Measurements from ENCODE around the gene TBXA2R. TPM values are rescaled to one million over a fixed set of nuclear protein-coding genes. Genes with fewer than 3 reads are reported as not detected.
"Not testable (repeated sequence)": the region's sequence is repeated elsewhere in the genome, so short reads cannot be mapped to it uniquely, and the experiment has no call there.

The TBXA2R gene
- 1 to 10 TPM; 2.1 to 2.6 (median 2.3) TPM for polyA plus RNA-seq (ENCODE audit: insufficient read length in 3 of 3)

- no peak for DNase-seq (ENCODE audit: low read depth in 3 of 3, low spot score in 2 of 3)
These were observed at the start of gene TBXA2R for GRCh38 chr19:3606690-3607289. TBXA2R (minus strand) TSS chr19:3606875; CDS start chr19:3600634, 6,241 bp downstream.

GRCh38 chr19:3656073-3656746 lies 49.5 kb upstream of the TBXA2R start:
- DNase-seq (ENCODE audit: low read depth in 3 of 3, low spot score in 2 of 3) = no peak

- DNase-seq (ENCODE audit: low read depth in 3 of 3, low spot score in 2 of 3) = no peak
These were observed 48.9 kb upstream of the TBXA2R start for GRCh38 chr19:3655402-3656072.

GRCh38 chr19:3653865-3654513 lies 47.3 kb upstream of the TBXA2R start:
- DNase-seq (ENCODE audit: low read depth in 3 of 3, low spot score in 2 of 3) = no peak

DNA sequence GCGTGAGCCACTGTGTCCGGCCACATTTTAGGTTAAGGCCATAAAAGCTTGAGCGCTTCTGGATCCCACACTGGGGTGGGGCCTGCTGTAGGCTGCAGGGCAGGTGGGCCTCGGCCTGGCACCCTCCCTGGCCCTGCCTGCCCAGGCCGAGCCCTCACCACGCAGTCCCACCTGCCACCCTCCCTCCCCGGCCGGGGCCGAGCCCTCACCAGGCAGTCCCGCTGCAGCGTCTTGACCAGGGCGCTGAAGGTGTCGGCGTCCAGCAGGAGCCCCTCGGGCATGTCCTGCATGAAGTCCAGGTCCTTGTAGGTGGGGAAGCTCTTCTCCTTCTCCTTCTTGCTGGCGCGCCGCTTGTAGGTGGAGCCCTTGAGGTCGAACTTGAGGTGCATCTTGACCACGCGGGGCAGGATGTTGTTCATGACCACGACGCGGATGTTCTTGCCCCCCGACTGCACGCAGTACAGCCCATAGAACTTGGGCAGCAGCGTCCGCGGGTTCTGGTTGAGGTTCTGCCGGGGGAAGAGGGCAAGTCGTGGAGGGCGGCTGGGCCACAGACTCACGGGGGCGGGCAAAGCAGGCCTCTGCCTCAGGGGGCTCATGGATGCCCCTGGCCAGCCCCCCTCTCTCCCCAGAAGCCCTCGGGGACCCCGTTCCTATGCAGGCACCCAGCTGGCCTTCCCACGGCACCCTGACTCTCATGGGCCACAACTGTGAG lies 46.6 kb upstream of the TBXA2R start:
- no peak for DNase-seq (ENCODE audit: low read depth in 3 of 3, low spot score in 2 of 3)

DNA sequence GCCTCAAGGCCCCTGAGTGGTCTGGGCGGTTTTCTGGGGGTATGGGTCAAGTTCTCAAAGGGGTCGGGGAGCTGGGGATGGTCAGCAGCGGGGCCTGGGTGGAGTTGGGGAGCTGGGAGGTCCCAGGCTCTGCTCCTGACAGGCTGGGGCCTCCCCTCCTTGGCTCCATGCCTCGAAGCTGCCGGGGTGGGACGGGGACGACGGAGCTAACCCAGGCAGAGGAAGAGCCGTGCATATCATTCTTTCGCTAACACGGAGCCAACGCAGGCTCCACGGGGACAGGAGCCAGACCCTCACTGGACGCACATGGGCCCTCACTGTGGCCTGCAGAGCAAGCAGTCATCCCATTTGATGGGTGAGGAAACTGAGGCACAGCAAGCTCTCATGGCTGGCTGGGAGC lies 45.7 kb upstream of the TBXA2R start:
- no peak for DNase-seq (ENCODE audit: low read depth in 3 of 3, low spot score in 2 of 3)

GRCh38 chr19:3651684-3652083 lies 45.0 kb upstream of the TBXA2R start:
- DNase-seq (ENCODE audit: low read depth in 3 of 3, low spot score in 2 of 3) = no peak

DNA sequence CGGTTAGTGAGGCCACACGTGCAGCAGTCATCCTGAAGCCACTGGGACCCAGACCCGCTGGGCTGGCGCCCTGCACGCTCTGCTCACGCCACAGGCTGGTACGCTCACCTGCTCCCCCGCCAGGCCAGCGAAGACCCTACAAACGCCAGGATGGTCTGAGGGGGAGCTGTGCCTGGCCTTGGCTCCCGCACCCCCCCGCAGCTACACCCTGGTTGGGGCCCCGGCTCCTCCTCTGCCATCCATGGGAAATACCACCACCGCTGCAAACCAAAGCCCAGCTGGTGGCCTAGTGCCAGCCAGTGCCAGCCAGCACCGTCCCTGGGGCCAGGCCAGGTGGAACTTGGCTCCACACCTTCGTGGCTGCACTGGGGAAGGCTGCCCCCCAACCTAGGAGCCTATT lies 43.2 kb upstream of the TBXA2R start:
- no peak for DNase-seq (ENCODE audit: low read depth in 3 of 3, low spot score in 2 of 3)

DNA sequence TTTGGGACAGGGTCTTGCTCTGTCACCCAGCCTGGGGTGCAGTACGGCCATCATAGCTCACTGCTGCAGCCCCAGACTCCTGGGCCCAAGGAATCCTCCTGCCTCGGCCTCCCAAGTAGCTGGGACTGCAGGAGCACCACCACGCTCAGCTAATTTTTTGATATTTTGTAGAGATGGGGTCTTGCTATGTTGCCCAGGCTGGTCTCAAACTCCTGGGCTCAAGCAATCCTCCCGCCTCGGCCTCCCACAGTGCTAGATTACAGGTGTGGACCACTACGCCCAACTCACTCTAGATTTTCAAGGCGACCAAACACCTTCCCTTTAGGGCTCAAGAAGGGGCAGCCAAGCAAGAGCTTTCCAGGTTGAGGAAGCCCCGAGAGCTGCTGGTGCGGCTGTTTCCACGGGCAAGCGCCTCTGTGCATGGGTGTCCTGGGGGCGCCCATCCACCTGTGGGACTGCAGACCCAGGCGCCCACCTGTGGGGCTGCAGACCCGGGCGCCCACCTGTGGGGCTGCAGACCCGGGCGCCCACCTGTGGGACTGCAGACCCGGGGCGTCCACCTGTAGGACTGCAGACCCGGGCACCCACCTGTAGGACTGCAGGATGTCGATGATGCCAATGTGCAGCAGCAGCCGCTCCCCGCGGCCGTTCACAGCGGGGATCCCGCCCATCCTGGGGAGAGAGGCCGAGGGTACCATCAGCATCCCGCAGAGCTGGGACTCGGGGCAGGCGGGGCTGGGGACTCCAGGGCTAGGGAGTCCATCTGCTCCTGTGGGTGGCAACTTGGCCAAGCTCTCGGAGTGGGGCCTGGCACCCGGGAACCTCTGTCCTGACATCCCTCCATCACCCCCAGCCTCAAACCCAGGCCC lies 41.6 kb upstream of the TBXA2R start:
- DNase-seq (ENCODE audit: low read depth in 3 of 3, low spot score in 2 of 3) = no peak

DNA sequence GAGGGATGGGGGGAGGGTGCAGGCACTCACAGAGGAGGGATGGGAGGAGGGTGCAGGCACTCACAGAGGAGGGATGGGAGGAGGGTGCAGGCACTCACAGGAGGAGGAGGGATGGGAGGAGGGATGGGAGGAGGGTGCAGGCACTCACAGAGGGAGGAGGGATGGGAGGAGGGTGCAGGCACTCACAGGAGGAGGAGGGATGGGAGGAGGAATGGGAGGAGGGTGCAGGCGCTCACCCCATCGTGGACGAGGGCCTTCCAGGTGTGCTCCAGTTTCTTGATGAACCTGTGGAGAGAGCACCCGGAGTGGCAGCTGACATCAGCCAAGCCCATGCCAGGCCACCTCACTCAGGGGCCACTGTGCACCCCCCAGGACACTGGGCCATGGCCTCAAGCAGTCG lies 40.4 kb upstream of the TBXA2R start:
- DNase-seq (ENCODE audit: low read depth in 3 of 3, low spot score in 2 of 3) = not testable (repeated sequence)

DNA sequence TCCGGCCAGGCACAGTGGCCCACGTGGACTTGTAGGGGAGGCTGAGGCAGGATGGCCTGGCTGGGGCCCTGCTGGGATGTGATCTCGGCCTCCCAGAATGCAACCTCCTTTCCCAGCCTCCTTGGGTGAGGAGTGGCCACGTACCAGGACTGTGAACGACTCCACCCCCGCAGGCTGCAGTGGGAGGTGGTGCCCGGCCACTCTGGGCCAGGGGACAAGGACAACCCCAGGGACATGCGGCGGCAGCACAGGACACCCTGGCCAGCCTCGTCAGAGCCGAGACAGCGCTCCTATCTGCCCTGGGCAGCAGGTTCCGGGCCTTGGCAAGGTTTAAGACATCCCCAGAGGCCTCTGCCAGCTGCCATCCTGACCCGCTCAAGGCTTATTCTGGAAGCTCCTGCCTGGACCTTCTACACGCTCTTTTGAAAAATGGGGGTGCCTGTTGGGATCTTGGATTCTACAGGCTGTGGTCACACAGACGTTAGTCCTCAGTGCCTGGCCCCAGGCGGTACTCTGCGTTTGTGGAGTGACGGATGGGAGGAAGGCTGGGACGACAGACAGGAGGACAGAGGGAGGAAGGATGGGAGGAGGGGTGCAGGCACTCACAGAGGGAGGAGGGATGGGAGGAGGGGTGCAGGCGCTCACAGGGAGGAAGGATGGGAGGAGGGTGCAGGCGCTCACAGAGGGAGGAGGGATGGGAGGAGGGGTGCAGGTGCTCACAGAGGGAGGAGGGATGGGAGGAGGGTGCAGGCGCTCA lies 39.8 kb upstream of the TBXA2R start:
- DNase-seq (ENCODE audit: low read depth in 3 of 3, low spot score in 2 of 3) = no peak

DNA sequence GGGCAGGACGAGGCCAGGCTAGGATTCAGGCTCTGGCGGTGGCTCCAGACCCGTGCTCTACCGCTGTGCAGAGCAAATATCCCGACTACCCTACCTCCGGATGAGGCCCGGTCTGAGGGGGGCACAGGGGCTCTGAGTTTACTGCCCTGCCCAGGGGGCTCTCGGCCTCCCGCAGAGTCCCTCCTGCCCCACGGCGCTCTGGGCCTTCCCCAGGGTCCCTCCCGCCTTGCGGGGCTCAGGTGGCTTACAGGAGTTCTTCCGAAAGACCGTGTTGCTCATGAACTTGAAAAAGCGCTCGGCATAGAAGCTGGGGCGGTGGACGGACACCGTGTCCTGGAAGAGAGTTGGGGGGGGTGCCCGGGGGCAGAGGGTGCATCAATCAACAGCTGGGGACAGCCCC lies 39.1 kb upstream of the TBXA2R start:
- DNase-seq (ENCODE audit: low read depth in 3 of 3, low spot score in 2 of 3) = no peak

DNA sequence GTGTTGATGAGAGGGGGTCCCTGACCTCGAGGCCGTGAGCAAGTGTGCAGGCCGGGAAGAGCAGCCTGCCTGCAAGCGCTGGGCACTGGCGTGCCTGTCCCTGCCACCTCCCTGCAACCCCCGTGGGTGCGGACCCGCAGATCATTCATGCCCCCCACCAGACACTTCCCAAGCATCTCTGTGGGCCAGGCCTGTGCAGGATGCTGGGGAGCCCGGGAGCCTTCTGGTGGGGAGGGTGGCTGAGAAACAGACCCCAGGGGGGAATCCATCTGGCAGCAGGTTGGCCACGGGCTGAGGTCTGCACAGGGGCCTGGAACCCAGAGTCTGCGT lies 38.4 kb upstream of the TBXA2R start:
- DNase-seq (ENCODE audit: low read depth in 3 of 3, low spot score in 2 of 3) = no peak

DNA sequence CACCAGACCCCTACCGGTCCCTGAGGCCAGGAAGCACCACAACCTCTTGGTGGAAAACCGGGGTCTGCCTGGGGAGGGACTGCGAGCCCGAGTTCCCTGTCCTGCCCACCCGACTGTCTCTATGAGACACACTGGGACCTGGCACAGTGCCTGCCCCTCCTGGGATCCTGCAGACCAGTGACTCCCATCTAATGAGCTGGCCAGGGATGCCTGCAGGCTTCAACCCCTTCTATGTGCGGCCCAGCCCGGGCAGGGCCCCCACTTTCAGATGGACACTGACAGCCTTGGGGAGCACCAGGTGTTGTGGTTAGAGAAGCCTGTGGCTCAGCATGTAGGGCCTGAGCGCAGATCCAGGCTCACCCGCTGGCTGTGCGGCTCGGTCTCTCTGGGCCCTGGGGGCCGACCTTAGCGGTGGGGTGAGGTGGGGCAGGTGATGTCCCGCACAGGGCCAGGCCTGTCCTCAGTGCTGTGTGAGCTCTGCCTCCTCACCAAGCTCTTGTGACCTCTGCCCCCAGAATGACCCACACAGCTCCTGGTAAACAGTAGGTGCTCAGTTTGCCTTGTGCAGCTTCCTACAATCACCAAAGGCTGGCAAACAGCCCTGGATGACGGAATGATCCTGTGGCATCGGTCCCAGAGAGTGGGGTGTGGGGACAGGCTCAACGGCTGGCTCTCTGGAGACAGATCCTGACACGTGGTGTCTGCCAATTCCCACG lies 37.8 kb upstream of the TBXA2R start:
- no peak for DNase-seq (ENCODE audit: low read depth in 3 of 3, low spot score in 2 of 3)

DNA sequence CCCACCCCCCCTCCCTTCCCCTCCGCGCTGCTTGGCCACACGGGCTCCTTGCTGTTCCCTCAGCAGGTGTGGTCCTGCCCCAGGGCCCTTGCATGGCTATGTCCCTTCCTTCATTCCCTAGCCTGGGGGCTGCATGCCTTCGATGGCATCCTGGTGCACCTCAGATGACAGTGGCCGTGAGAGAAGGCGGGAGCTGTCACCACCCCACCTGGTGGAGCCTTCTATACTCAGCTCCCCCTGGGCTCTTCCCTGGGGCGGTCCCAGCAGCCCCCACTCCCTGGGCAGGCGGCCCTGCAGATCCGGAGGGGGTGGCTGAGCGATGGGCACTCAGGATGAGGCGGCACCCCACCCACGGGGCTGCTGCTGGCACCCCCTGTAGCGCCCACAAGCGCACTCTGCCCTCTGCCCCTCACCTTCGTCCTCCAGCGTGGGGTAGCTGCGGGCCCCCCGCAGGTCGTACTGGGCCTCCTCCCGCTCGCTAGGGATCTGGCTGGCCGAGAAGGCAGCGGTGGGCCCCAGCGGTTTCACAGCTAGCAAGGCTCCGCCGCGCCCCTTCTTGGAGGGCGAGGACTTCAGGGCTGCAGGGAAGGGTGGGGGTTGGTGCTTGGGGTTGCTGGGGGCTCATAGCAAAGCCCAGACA lies 37.1 kb upstream of the TBXA2R start:
- no peak for DNase-seq (ENCODE audit: low read depth in 3 of 3, low spot score in 2 of 3)

GRCh38 chr19:3642987-3643673 lies 36.5 kb upstream of the TBXA2R start:
- no peak for DNase-seq (ENCODE audit: low read depth in 3 of 3, low spot score in 2 of 3)

DNA sequence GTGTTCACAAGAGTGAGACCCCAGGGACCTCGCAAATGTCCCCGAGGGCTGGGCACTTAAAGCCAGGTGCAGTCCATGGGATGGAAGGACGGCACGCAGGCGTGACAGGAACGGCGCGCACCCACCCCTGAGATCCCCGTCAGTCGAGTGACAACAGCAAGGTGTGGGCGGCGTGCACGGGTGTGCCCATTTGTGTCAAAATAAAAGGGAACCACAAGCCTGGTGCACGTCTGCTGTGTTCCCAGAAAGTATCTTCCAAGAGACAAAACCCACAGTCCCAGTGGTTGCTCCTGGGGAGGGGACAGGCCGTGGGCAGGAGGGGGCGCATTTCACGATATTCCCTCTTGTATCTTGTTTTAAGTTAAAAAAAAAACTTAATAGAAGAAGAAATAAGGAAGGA lies 35.6 kb upstream of the TBXA2R start:
- no peak for DNase-seq (ENCODE audit: low read depth in 3 of 3, low spot score in 2 of 3)

All from right renal cortex interstitium (tissue), 3 donors.